PFSK-1 (cell line): ENCODE measurements around the gene AHNAK2.

Experiments
- FOXP2 ChIP-seq: optimal IDR thresholded peaks from 2 replicates; pipeline ENCODE3; 2011; ENCODE audit warnings: borderline replicate concordance, control low read depth, inconsistent platforms; ENCODE audit not compliant: insufficient read depth; ENCODE audit errors: extremely low read length, extremely low read depth
- POLR2AphosphoS5 ChIP-seq: IDR thresholded peaks from 2 replicates; pipeline ENCODE4 v1.6.1; 2012; ENCODE audit warnings: low read depth, mild to moderate bottlenecking, control low read depth, low read length, moderate library complexity
- REST ChIP-seq, 2 experiments: IDR thresholded peaks; 2 replicates each; pipeline versions ENCODE4 v1.6.1 to v1.8.0; 2011 to 2012; ENCODE audit warnings: low read depth in 2 of 2, low read length in 2 of 2, control low read depth in 1 of 2, inconsistent platforms in 1 of 2, mild to moderate bottlenecking in 1 of 2, moderate library complexity in 1 of 2; ENCODE audit not compliant: insufficient read depth in 1 of 2
- SIN3A ChIP-seq: IDR thresholded peaks from 2 replicates; pipeline ENCODE4 v1.6.1; 2012; ENCODE audit warnings: mild to moderate bottlenecking, low read length, moderate library complexity, borderline replicate concordance; ENCODE audit not compliant: insufficient read depth
- TAF1 ChIP-seq: IDR thresholded peaks from 2 replicates; pipeline ENCODE4 v1.6.1; 2012; ENCODE audit warnings: low read length, control low read depth, borderline replicate concordance; ENCODE audit not compliant: insufficient read depth

AHNAK2 gene

GRCh38 chr14:105007593-105008264 lies 29.6 kb upstream of the AHNAK2 start:
- TF ChIP-seq TAF1 (no peak), SIN3A (no peak), REST (IDR thresholded peaks at IDR 0.05; ENCODE audit: insufficient read depth in 1 of 2, low read depth in 2 of 2, low read length in 2 of 2) (no peak), POLR2AphosphoS5 (no peak), FOXP2 (no peak)

GRCh38 chr14:105006831-105007592 lies 28.8 kb upstream of the AHNAK2 start:
- TF ChIP-seq POLR2AphosphoS5: no peak
- no peak for TF ChIP-seq SIN3A
- no peak for TF ChIP-seq TAF1
- no peak for TF ChIP-seq FOXP2
- TF ChIP-seq REST (IDR thresholded peaks at IDR 0.05; ENCODE audit: insufficient read depth in 1 of 2, low read depth in 2 of 2, low read length in 2 of 2): no peak

- TF ChIP-seq POLR2AphosphoS5: peak; percentile 21; the same call in 1 of the 2 replicates
- TF ChIP-seq TAF1: no peak
Observed at GRCh38 chr14:105005929-105006830, 28.0 kb upstream of the AHNAK2 start.

- TF ChIP-seq REST (IDR thresholded peaks at IDR 0.05; ENCODE audit: insufficient read depth in 1 of 2, low read depth in 2 of 2, low read length in 2 of 2): no peak
- TF ChIP-seq TAF1: no peak
- TF ChIP-seq POLR2AphosphoS5: no peak
- TF ChIP-seq SIN3A: no peak
- TF ChIP-seq FOXP2: no peak
Observed at GRCh38 chr14:105005329-105005928, 27.3 kb upstream of the AHNAK2 start.

GRCh38 chr14:104999361-104999760 lies 21.2 kb upstream of the AHNAK2 start:
- TF ChIP-seq POLR2AphosphoS5 (no peak), REST (IDR thresholded peaks at IDR 0.05; ENCODE audit: insufficient read depth in 1 of 2, low read depth in 2 of 2, low read length in 2 of 2) (no peak), FOXP2 (no peak), TAF1 (no peak), SIN3A (no peak)
